ENCODE measurements around the gene MOV10.

- TF ChIP-seq POLR2A (IDR thresholded peaks at IDR 0.05; ENCODE audit: low read depth, low read length) (no peak), MAX (IDR thresholded peaks at IDR 0.05; ENCODE audit: insufficient read depth, insufficient read length) (no peak), EZH2 (IDR thresholded peaks at IDR 0.05; ENCODE audit: borderline replicate concordance, low read depth, low read length, severe bottlenecking) (no peak)
These were observed 37.0 kb upstream of the MOV10 start for GRCh38 chr1:112637254-112638109.
